Measurements from ENCODE around the gene MBOAT2.

- TF ChIP-seq, protein P1, sequence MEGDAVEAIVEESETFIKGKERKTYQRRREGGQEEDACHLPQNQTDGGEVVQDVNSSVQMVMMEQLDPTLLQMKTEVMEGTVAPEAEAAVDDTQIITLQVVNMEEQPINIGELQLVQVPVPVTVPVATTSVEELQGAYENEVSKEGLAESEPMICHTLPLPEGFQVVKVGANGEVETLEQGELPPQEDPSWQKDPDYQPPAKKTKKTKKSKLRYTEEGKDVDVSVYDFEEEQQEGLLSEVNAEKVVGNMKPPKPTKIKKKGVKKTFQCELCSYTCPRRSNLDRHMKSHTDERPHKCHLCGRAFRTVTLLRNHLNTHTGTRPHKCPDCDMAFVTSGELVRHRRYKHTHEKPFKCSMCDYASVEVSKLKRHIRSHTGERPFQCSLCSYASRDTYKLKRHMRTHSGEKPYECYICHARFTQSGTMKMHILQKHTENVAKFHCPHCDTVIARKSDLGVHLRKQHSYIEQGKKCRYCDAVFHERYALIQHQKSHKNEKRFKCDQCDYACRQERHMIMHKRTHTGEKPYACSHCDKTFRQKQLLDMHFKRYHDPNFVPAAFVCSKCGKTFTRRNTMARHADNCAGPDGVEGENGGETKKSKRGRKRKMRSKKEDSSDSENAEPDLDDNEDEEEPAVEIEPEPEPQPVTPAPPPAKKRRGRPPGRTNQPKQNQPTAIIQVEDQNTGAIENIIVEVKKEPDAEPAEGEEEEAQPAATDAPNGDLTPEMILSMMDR (IDR thresholded peaks at IDR 0.05; ENCODE audit: low read depth, low read length), result no peak
- no peak for TF ChIP-seq EZH2phosphoT487 (IDR thresholded peaks at IDR 0.05; ENCODE audit: low read depth)
These were observed 147.3 kb downstream of the MBOAT2 start for GRCh38 chr2:8856176-8856575.

Data from OCI-LY3 (cell line).